Adrenal gland (tissue), 12 donors: Measurements from ENCODE around the gene ANKRD10. TPM values are rescaled to one million over a fixed set of nuclear protein-coding genes. Genes with fewer than 3 reads are reported as not detected.

ENCODE experiments used
- DNase-seq, 7 donors: peaks; one replicate each; pipeline ENCODE4 v3.0.0-alpha.2; 2019 to 2020
- H3K27ac ChIP-seq, 5 donors: fragments of 200-600 bp; sonication (generic) in 4 of 5; 1 replicate in 3 of 5; 2 replicates in 2 of 5; pipeline versions ENCODE4 v1.5.1 to v1.8.0; 2016 to 2020; ENCODE audit warnings: mild to moderate bottlenecking in 1 of 5
- H3K27me3 ChIP-seq: fragments of 200-600 bp; 2 replicates; pipeline ENCODE4 v1.8.0; 2021
- H3K36me3 ChIP-seq, 2 donors: fragments of 200-600 bp; replicated peaks in 1 of 2; 1 replicate in 1 of 2; 2 replicates in 1 of 2; pipeline versions ENCODE4 v1.5.1 to v1.8.0; 2018 to 2022
- H3K4me1 ChIP-seq, 2 donors: fragments of 200-600 bp; replicated peaks in 1 of 2; 1 replicate in 1 of 2; 2 replicates in 1 of 2; pipeline versions ENCODE4 v1.5.1 to v1.8.0; 2018 to 2021
- H3K4me3 ChIP-seq, 4 donors: fragments of 200-600 bp; sonication (generic) in 3 of 4; one replicate each; pipeline ENCODE4 v1.5.1; 2016 to 2018
- H3K9me3 ChIP-seq, 3 donors: fragments of 200-600 bp; sonication (generic) in 1 of 3; replicated peaks in 1 of 3; 1 replicate in 2 of 3; 2 replicates in 1 of 3; pipeline versions ENCODE4 v1.5.1 to v1.8.0; 2016 to 2021
- CTCF ChIP-seq, 6 experiments: fragments of 450-650 bp in 4 of 6; fragments of 200-600 bp in 2 of 6; sonication (generic) in 1 of 6; IDR thresholded peaks; 1 replicate in 5 of 6; 2 replicates in 1 of 6; pipeline versions ENCODE4 v1.5.1 to v1.8.0; 2016 to 2021; ENCODE audit warnings: antibody characterized with exemption in 6 of 6, mild to moderate bottlenecking in 2 of 6, moderate library complexity in 1 of 6
- POLR2A ChIP-seq, 2 donors: fragments of 450-650 bp; IDR thresholded peaks; one replicate each; pipeline ENCODE4 v1.6.1; 2017; ENCODE audit warnings: antibody characterized with exemption in 2 of 2, mild to moderate bottlenecking in 2 of 2, moderate library complexity in 1 of 2
- WGBS, 4 donors: extraction: QIAGEN DNeasy Blood & Tissue Kit in 2 of 4; methylation state at CpG; one replicate each; pipeline versions ENCODE4 v1.1.5 to v1.1.7; 2013 to 2017; 5-methylcytosine and 5-hydroxymethylcytosine counted together
- intact Hi-C, 2 donors: fragments of 100-400 bp; cut with DNase I; formaldehyde crosslinking; loops; one replicate each; pipeline versions ENCODE4 v1.14.1 to v1.15.0; 2022 to 2023
- polyA plus RNA-seq, 3 donors: library from polyadenylated mRNA; stranded (reverse); fragments of 200-250 nt in 2 of 3; fragments of 350-450 nt in 1 of 3; fragmentation: Illumina TruSeq in 1 of 3; extraction: RNeasy Lipid Tissue Mini Kit (QIAGEN cat#74804) in 1 of 3; gene quantifications; one replicate each; pipeline ENCODE4 v1.2.3, GENCODE V29; 2013 to 2014
- total RNA-seq, 9 donors: library from RNA; depleted of rRNA in 4 of 9; stranded (reverse); fragments of >200 nt in 4 of 9; fragments of 120-200 nt in 1 of 9; fragmentation: NEBNext Ultra II Directional in 1 of 9; extraction: Animal tissue kit (Norgen Biotek cat#: 25700) in 1 of 9; gene quantifications; one replicate each; pipeline versions ENCODE4 v1.1.0 to v1.2.4, GENCODE V29; 2013 to 2023
- donor health status: healthy with polysubstance abuse.
- donor health status: Bipolar disorder and iron deficiency.
- donor health status: DM: yes; HTN: yes; CAD: no.
- donor health status: DM: no; HTN: no; CAD: no.
- donor health status: DM: no; HTN: no; CAD: no.
- donor health status: DM: yes; HTN: yes; CAD: no.

ANKRD10 gene
- total and polyA plus RNA-seq, 12 donors = 36.5 to 159 (median 101) TPM

- Histone ChIP-seq H3K27ac (no peak overlapping the region), H3K4me1 (no peaks in the 10 kb centered on the region), H3K36me3 (no peaks in the 10 kb centered on the region), H3K27me3 (no peaks in the 10 kb centered on the region), H3K4me3 (no peak overlapping the region), H3K9me3 (no peaks in the 10 kb centered on the region)
- no peak for TF ChIP-seq CTCF (IDR thresholded peaks at IDR 0.05)
- TF ChIP-seq POLR2A (IDR thresholded peaks at IDR 0.05) = no peak
- DNase-seq = no peak
- intact Hi-C loops = no loop called here
- 81 to 93% (median 82%) methylated on average over 6 of the region's 6 CpGs for whole genome bisulfite sequencing, 4 donors
These were observed 59.5 kb downstream of the ANKRD10 start for GRCh38 chr13:110855363-110855762.

- H3K27ac ChIP-seq = no peak overlapping the region
- no peak for TF ChIP-seq POLR2A (IDR thresholded peaks at IDR 0.05)
- TF ChIP-seq CTCF (IDR thresholded peaks at IDR 0.05) = no peak
- 93 to 96% (median 94%) methylated on average over 4 to 7 of the region's 7 CpGs for WGBS, 4 donors
- no peaks in the 10 kb centered on the region for H3K9me3 ChIP-seq
- no peaks in the 10 kb centered on the region for H3K4me1 ChIP-seq
- H3K4me3 ChIP-seq = no peak overlapping the region
- H3K36me3 ChIP-seq = no peaks in the 10 kb centered on the region
- DNase-seq = no peak
- H3K27me3 ChIP-seq = no peaks in the 10 kb centered on the region
- intact Hi-C loops = no loop called here
These were observed 60.0 kb downstream of the ANKRD10 start for GRCh38 chr13:110854866-110855265.

GRCh38 chr13:110853235-110853721, 61.6 kb downstream of the ANKRD10 start:
- Histone ChIP-seq H3K36me3 (no peaks in the 10 kb centered on the region), H3K27me3 (no peaks in the 10 kb centered on the region), H3K4me1 (no peaks in the 10 kb centered on the region), H3K9me3 (no peaks in the 10 kb centered on the region), H3K27ac (no peak overlapping the region), H3K4me3 (no peak overlapping the region)
- DNase-seq = no peak
- 73 to 83% (median 81%) methylated on average over 7 to 20 of the region's 20 CpGs for WGBS, 4 donors
- no peak for TF ChIP-seq CTCF (IDR thresholded peaks at IDR 0.05)
- no peak for TF ChIP-seq POLR2A (IDR thresholded peaks at IDR 0.05)
- intact Hi-C loops = no loop called here

GRCh38 chr13:110850840-110851239, 64.0 kb downstream of the ANKRD10 start:
- Histone ChIP-seq H3K27ac (no peak overlapping the region), H3K27me3 (peaks cover 3% of the 10 kb centered on the region), H3K36me3 (no peaks in the 10 kb centered on the region), H3K4me1 (no peaks in the 10 kb centered on the region), H3K4me3 (no peak overlapping the region), H3K9me3 (no peaks in the 10 kb centered on the region)
- 84 to 91% (median 89%) methylated on average over 8 to 11 of the region's 11 CpGs for WGBS, 4 donors
- intact Hi-C loops = no loop called here
- no peak for TF ChIP-seq POLR2A (IDR thresholded peaks at IDR 0.05)
- TF ChIP-seq CTCF (IDR thresholded peaks at IDR 0.05) = no peak
- no peak for DNase-seq
